Gastrocnemius medialis (tissue), 4 donors: Measurements from ENCODE around the gene BCAN.
A peak's percentile ranks its signal among the peaks of the same experiment; 100 is the strongest.

ENCODE experiments used
- CTCF ChIP-seq, 5 experiments: fragments of 450-650 bp in 3 of 5; fragments of 200-600 bp in 2 of 5; sonication (generic) in 2 of 5; IDR thresholded peaks in 4 of 5; conservative IDR thresholded peaks in 1 of 5; 1 replicate in 4 of 5; 2 replicates in 1 of 5; pipeline ENCODE4 v1.5.1; 2016 to 2019; ENCODE audit warnings: antibody characterized with exemption in 5 of 5, mild to moderate bottlenecking in 3 of 5, moderate library complexity in 3 of 5
- POLR2A ChIP-seq, 2 donors: fragments of 450-650 bp; IDR thresholded peaks; one replicate each; pipeline ENCODE4 v1.6.1; 2017; ENCODE audit warnings: antibody characterized with exemption in 2 of 2, mild to moderate bottlenecking in 2 of 2, moderate library complexity in 2 of 2

GRCh38 chr1:156619582-156619955 lies 22.3 kb upstream of the BCAN start:
- TF ChIP-seq POLR2A (IDR thresholded peaks at IDR 0.05) (no peak), CTCF (IDR thresholded peaks at IDR 0.05 in 4 of 5, conservative IDR thresholded peaks at IDR 0.05 in 1 of 5) (peak in 1 of 5 experiments; percentile 3)
